Transverse colon (tissue), 4 donors: ENCODE data around the gene SHPK.

Source experiments
- EP300 ChIP-seq: sonication (generic); formaldehyde crosslinking; IDR thresholded peaks from one replicate; pipeline ENCODE4 v1.6.1; 2017; ENCODE audit warnings: antibody characterized with exemption, low read depth
- POLR2A ChIP-seq: fragments of 450-650 bp; IDR thresholded peaks from one replicate; pipeline ENCODE4 v1.6.1; 2016; ENCODE audit warnings: antibody characterized with exemption, mild to moderate bottlenecking, moderate library complexity
- POLR2AphosphoS5 ChIP-seq, 3 donors: sonication (generic); formaldehyde crosslinking; IDR thresholded peaks; one replicate each; pipeline ENCODE4 v1.6.1; 2016; ENCODE audit warnings: antibody characterized with exemption in 3 of 3
- TF ChIP-seq, protein P1 (sequence below), 5 experiments: fragments of 200-600 bp in 3 of 5; fragments of 450-650 bp in 2 of 5; sonication (generic) in 3 of 5; IDR thresholded peaks; 1 replicate in 2 of 5; 2 replicates in 3 of 5; pipeline ENCODE4 v1.5.1; 2016 to 2017; ENCODE audit warnings: antibody characterized with exemption in 5 of 5, inconsistent platforms in 3 of 5, mild to moderate bottlenecking in 2 of 5, moderate library complexity in 1 of 5

- TF ChIP-seq, protein P1, sequence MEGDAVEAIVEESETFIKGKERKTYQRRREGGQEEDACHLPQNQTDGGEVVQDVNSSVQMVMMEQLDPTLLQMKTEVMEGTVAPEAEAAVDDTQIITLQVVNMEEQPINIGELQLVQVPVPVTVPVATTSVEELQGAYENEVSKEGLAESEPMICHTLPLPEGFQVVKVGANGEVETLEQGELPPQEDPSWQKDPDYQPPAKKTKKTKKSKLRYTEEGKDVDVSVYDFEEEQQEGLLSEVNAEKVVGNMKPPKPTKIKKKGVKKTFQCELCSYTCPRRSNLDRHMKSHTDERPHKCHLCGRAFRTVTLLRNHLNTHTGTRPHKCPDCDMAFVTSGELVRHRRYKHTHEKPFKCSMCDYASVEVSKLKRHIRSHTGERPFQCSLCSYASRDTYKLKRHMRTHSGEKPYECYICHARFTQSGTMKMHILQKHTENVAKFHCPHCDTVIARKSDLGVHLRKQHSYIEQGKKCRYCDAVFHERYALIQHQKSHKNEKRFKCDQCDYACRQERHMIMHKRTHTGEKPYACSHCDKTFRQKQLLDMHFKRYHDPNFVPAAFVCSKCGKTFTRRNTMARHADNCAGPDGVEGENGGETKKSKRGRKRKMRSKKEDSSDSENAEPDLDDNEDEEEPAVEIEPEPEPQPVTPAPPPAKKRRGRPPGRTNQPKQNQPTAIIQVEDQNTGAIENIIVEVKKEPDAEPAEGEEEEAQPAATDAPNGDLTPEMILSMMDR (IDR thresholded peaks at IDR 0.05), result no peak
- TF ChIP-seq POLR2A, result no peak
- TF ChIP-seq POLR2AphosphoS5 (IDR thresholded peaks at IDR 0.05), result no peak
- no peak for TF ChIP-seq EP300
Measured at GRCh38 chr17:3681057-3681456, 45.0 kb upstream of the SHPK start.
